B cell (primary cell): Measurements from ENCODE around the gene ZNF148. TPM values are rescaled to one million over a fixed set of nuclear protein-coding genes. Genes with fewer than 3 reads are reported as not detected.
A peak's percentile ranks its signal among the peaks of the same experiment; 100 is the strongest.

ENCODE experiments used
- ATAC-seq: fragments of 200-7000 bp; cut with Tn5 transposase; one replicate; pipeline ENCODE4 v1.10.0; 2021; ENCODE audit warnings: low read depth, mild to moderate bottlenecking, moderate number of reproducible peaks, moderate library complexity
- CTCF ChIA-PET: fragments of 350-600 bp; sonication (Branson Sonifier 250); formaldehyde crosslinking; loops from one replicate; lab custom pipeline; 2021; ENCODE audit warnings: antibody characterized with exemption, inconsistent platforms; lab: Charles Lee
- POLR2A ChIA-PET: fragments of 350-600 bp; sonication (Branson Sonifier 250); formaldehyde crosslinking; loops from one replicate; lab custom pipeline; 2021; ENCODE audit warnings: antibody characterized with exemption; lab: Charles Lee
- DNase-seq: peaks from one replicate; pipeline ENCODE4 v3.0.0; 2013
- H2AFZ ChIP-seq: 2 replicates; pipeline ENCODE4 v1.6.1; 2012; ENCODE audit warnings: mild to moderate bottlenecking, low read depth, low read length; ENCODE audit not compliant: insufficient read depth, poor library complexity, severe bottlenecking
- H3K27ac ChIP-seq, 2 donors: 1 replicate in 1 of 2; 2 replicates in 1 of 2; pipeline ENCODE4 v1.5.1; 2012 to 2013; ENCODE audit warnings: low read length in 2 of 2, mild to moderate bottlenecking in 2 of 2, moderate library complexity in 1 of 2
- H3K27me3 ChIP-seq, 4 experiments: fragments of 200-600 bp in 1 of 4; sonication (generic) in 1 of 4; replicated peaks in 1 of 4; 1 replicate in 2 of 4; 2 replicates in 2 of 4; pipeline versions ENCODE4 v1.6.1 to v1.7.0; 2013 to 2016; ENCODE audit warnings: low read length in 3 of 4, mild to moderate bottlenecking in 2 of 4, mixed read lengths in 1 of 4, moderate library complexity in 1 of 4; ENCODE audit not compliant: insufficient read depth in 4 of 4, control insufficient read depth in 3 of 4; ENCODE audit errors: control extremely low read depth in 1 of 4
- H3K36me3 ChIP-seq, 2 experiments: replicated peaks in 1 of 2; 1 replicate in 1 of 2; 2 replicates in 1 of 2; pipeline versions ENCODE4 v1.6.1 to v1.7.1; 2013; ENCODE audit warnings: low read length in 1 of 2; ENCODE audit not compliant: insufficient read depth in 2 of 2, control insufficient read depth in 1 of 2; ENCODE audit errors: control extremely low read depth in 1 of 2, extremely low read depth in 1 of 2
- H3K4me1 ChIP-seq, 2 donors: fragments of 200-600 bp in 1 of 2; sonication (generic) in 1 of 2; 1 replicate in 1 of 2; 2 replicates in 1 of 2; pipeline versions ENCODE4 v1.5.1 to v1.6.1; 2013 to 2017; ENCODE audit warnings: low read length in 2 of 2; ENCODE audit not compliant: control insufficient read depth in 2 of 2, insufficient read depth in 2 of 2
- H3K4me2 ChIP-seq: replicated peaks from 2 replicates; pipeline ENCODE3; 2012; ENCODE audit warnings: mild to moderate bottlenecking, low read depth, low read length; ENCODE audit not compliant: poor library complexity, severe bottlenecking
- H3K4me3 ChIP-seq, 5 experiments: fragments of 200-600 bp in 1 of 5; sonication (generic) in 1 of 5; 1 replicate in 3 of 5; 2 replicates in 2 of 5; pipeline versions ENCODE4 v1.5.1 to v1.7.0; 2011 to 2016; ENCODE audit warnings: low read length in 4 of 5, mild to moderate bottlenecking in 4 of 5, low read depth in 2 of 5, control low read depth in 1 of 5, moderate library complexity in 1 of 5; ENCODE audit not compliant: insufficient read depth in 1 of 5; ENCODE audit errors: control extremely low read depth in 1 of 5, extremely low read depth in 1 of 5
- H3K79me2 ChIP-seq: fragments of 200-600 bp; sonication (generic); one replicate; pipeline ENCODE4 v1.6.0; 2016; ENCODE audit warnings: low read length; ENCODE audit not compliant: control insufficient read depth, insufficient read depth
- H3K9ac ChIP-seq: fragments of 200-600 bp; sonication (generic); 2 replicates; pipeline ENCODE4 v1.6.1; 2017; ENCODE audit warnings: mild to moderate bottlenecking, low read length, moderate library complexity
- H3K9me3 ChIP-seq, 3 donors: one replicate each; pipeline versions ENCODE4 v1.6.1 to v1.7.1; 2013; ENCODE audit warnings: low read length in 2 of 3; ENCODE audit not compliant: control insufficient read depth in 2 of 3, insufficient read depth in 1 of 3; ENCODE audit errors: control extremely low read depth in 1 of 3
- H4K20me1 ChIP-seq: 2 replicates; pipeline ENCODE4 v1.6.0; 2012; ENCODE audit warnings: mild to moderate bottlenecking, low read length; ENCODE audit not compliant: insufficient read depth, control insufficient read depth, poor library complexity, severe bottlenecking
- H3K27ac Mint-ChIP-seq: one replicate; pipeline ENCODE4 v1.8.0; 2021; ENCODE audit warnings: mixed read lengths
- H3K27me3 Mint-ChIP-seq: one replicate; pipeline ENCODE4 v1.8.0; 2021; ENCODE audit warnings: mixed read lengths
- H3K4me1 Mint-ChIP-seq: one replicate; pipeline ENCODE4 v1.8.0; 2021; ENCODE audit warnings: mixed read lengths
- H3K4me3 Mint-ChIP-seq: one replicate; pipeline ENCODE4 v1.8.0; 2021; ENCODE audit warnings: mixed read lengths
- H3K9me3 Mint-ChIP-seq: one replicate; pipeline ENCODE4 v1.8.0; 2022; ENCODE audit warnings: mixed read lengths; ENCODE audit not compliant: insufficient read depth
- EZH2 ChIP-seq: IDR thresholded peaks from 2 replicates; pipeline ENCODE4 v1.6.1; 2012; ENCODE audit warnings: borderline replicate concordance, low read depth, mild to moderate bottlenecking, moderate library complexity, low read length; ENCODE audit not compliant: insufficient read depth, poor library complexity, severe bottlenecking
- WGBS: methylation state at CpG from one replicate; pipeline ENCODE4 v1.1.5; 2013; ENCODE audit warnings: missing lambda C conversion rate; ENCODE audit not compliant: insufficient coverage; 5-methylcytosine and 5-hydroxymethylcytosine counted together
- intact Hi-C: fragments of 100-400 bp; cut with micrococcal nuclease; formaldehyde crosslinking; loops from one replicate; pipeline ENCODE4 v1.10.0; 2022
- polyA plus RNA-seq: library from polyadenylated mRNA; depleted of rRNA; stranded (reverse); fragments of >200 nt; gene quantifications from 2 replicates; pipeline ENCODE4 v1.2.3, GENCODE V29; 2012
- total RNA-seq, 2 donors: library from RNA; stranded (reverse); fragments of 120-200 nt in 1 of 2; gene quantifications; 1 replicate in 1 of 2; 2 replicates in 1 of 2; pipeline versions ENCODE4 v1.2.3 to v1.2.4, GENCODE V29; 2013 to 2022
- TF ChIP-seq, protein P1 (sequence below): fragments of 200-600 bp; IDR thresholded peaks from one replicate; pipeline ENCODE4 v1.8.0; 2022; ENCODE audit warnings: antibody characterized with exemption, mild to moderate bottlenecking

The ZNF148 gene
- total and polyA plus RNA-seq, 2 donors (not counting 1 experiment from before 2014, with no cell fraction given): 8.1 to 71.5 TPM

DNA sequence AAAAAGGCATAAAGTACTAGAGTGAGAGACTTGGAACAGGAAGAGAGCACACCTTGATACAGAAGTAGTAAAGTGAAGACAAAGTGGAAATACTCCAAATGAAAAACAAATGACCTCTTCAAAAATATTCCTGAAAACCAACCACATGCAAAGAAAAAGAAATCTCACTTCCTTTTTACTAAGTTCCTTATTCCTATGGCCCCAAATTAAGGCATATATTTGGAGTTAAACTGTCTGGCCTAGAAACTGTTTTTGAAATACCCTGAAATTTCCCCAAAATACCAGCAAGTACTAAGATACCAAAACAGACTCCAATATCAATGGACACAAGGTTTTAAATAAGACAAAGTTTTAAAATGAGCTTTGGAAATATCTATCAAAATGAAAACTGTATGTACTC is 58.2 kb downstream of the ZNF148 start:
- peaks cover 34% of the 10 kb centered on the region for H3K4me1 Mint-ChIP-seq
- DNase-seq: no peak
- Histone ChIP-seq H3K27me3 (no peaks in the 10 kb centered on the region), H3K4me1 (peaks cover 0 to 12% of the 10 kb centered on the region in 2 donors), H3K9ac (no peak overlapping the region), H3K79me2 (peaks cover 10% of the 10 kb centered on the region), H3K9me3 (no peaks in the 10 kb centered on the region), H2AFZ (no peak overlapping the region), H3K4me2 (peak overlapping the region; percentile 1), H3K4me3 (no peak overlapping the region), H3K36me3 (peaks cover 2 to 19% of the 10 kb centered on the region in 2 experiments), H4K20me1 (peaks cover 4% of the 10 kb centered on the region), H3K27ac (peak overlapping the region in 1 of 2 donors; percentile 35)
- peak overlapping the region; percentile 62 for H3K27ac Mint-ChIP-seq
- intact Hi-C loops: loop anchor here (10.0 kb wide), 1 partner anchor 48 kb away; no protein-coding TSS in a partner anchor
- ChIA-PET CTCF (no interaction called here), POLR2A (no interaction called here)
- peak overlapping the region; percentile 18 for H3K4me3 Mint-ChIP-seq
- TF ChIP-seq, protein P1, sequence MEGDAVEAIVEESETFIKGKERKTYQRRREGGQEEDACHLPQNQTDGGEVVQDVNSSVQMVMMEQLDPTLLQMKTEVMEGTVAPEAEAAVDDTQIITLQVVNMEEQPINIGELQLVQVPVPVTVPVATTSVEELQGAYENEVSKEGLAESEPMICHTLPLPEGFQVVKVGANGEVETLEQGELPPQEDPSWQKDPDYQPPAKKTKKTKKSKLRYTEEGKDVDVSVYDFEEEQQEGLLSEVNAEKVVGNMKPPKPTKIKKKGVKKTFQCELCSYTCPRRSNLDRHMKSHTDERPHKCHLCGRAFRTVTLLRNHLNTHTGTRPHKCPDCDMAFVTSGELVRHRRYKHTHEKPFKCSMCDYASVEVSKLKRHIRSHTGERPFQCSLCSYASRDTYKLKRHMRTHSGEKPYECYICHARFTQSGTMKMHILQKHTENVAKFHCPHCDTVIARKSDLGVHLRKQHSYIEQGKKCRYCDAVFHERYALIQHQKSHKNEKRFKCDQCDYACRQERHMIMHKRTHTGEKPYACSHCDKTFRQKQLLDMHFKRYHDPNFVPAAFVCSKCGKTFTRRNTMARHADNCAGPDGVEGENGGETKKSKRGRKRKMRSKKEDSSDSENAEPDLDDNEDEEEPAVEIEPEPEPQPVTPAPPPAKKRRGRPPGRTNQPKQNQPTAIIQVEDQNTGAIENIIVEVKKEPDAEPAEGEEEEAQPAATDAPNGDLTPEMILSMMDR: no peak
- no peak for TF ChIP-seq EZH2
- no peaks in the 10 kb centered on the region for H3K27me3 Mint-ChIP-seq
- peaks cover 3% of the 10 kb centered on the region for H3K9me3 Mint-ChIP-seq
- no peak for ATAC-seq

DNA sequence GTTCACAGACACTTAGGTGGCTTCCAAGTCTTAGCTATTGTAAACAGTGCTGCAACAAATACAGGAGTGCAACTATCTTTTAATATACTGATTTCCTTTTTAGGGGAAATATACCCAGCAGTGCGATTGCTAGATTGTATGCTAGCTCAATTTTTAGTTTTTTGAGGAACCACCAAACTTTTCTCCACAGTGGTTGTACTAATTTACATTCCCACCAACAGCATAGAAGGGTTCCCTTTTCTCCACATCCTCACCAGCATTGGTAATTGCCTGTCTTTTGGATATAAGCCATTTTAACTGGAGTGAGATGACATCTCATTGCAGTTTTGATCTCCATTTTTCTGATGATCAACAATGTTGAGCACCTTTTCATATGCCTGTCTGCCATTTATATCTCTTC is 58.9 kb downstream of the ZNF148 start:
- peaks cover 14% of the 10 kb centered on the region for H3K79me2 ChIP-seq
- H3K9me3 ChIP-seq: no peaks in the 10 kb centered on the region
- DNase-seq (no peak), ATAC-seq (no peak)
- ChIA-PET CTCF (no interaction called here), POLR2A (no interaction called here)
- peaks cover 4% of the 10 kb centered on the region for H4K20me1 ChIP-seq
- TF ChIP-seq, protein P1: no peak
- no peak for TF ChIP-seq EZH2
- intact Hi-C loops: loop anchor here (10.0 kb wide), 1 partner anchor 49 kb away; no protein-coding TSS in a partner anchor
- Mint-ChIP-seq H3K4me3 (no peak overlapping the region), H3K27me3 (no peaks in the 10 kb centered on the region), H3K9me3 (peaks cover 3% of the 10 kb centered on the region), H3K4me1 (peaks cover 38% of the 10 kb centered on the region), H3K27ac (peak overlapping the region; percentile 5)
- no peaks in the 10 kb centered on the region for H3K27me3 ChIP-seq
- WGBS: no CpG with 5 or more reads among the region's 1 CpG
- H3K4me2 ChIP-seq: no peak overlapping the region
- H3K9ac ChIP-seq: no peak overlapping the region
- peaks cover 2 to 17% of the 10 kb centered on the region in 2 experiments for H3K36me3 ChIP-seq
- no peak overlapping the region for H2AFZ ChIP-seq
- peak overlapping the region in 1 of 2 donors; percentile 35 for H3K27ac ChIP-seq
- H3K4me1 ChIP-seq: peaks cover 0 to 12% of the 10 kb centered on the region in 2 donors
- no peak overlapping the region for H3K4me3 ChIP-seq
